Measurements from ENCODE around the gene FAM83G. TPM values are rescaled to one million over a fixed set of nuclear protein-coding genes. Genes with fewer than 3 reads are reported as not detected.

Gene FAM83G
- total RNA-seq, 2 donors from 2014 or later = 24.4 to 24.8 TPM

DNA sequence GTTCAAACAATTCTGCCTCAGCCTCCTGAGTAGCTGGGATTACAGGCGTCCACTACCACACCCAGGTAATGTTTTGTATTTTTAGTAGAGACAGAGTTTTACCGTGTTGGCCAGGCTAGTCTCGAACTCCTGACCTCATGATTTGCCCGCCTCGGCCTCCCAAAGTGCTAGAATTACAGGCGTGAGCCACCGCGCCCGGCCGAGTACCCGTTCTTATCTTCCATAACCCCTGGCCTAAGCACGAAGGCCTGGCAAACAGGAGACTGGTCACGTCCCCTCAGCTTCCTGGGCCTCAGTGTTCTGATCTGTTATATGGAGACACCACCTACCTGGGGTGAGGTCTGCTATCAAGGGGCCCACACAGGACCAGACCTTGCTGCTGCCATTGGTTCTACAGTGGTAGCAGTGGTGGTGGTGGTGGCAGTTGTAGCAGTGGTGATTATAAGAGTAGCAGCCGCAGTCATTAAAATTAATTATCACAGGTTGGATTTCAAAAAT is 51.3 kb downstream of the FAM83G start:
- H3K27ac ChIP-seq = no peak overlapping the region
- H3K4me3 ChIP-seq = no peak overlapping the region
- intact Hi-C loops (cut with DNase I) = loop anchor here (10.0 kb wide), 1 partner anchor 138 kb away; no protein-coding TSS in a partner anchor
- H3K9me3 ChIP-seq = no peaks in the 10 kb centered on the region
- DNase-seq = no peak
- TF ChIP-seq, protein P1, sequence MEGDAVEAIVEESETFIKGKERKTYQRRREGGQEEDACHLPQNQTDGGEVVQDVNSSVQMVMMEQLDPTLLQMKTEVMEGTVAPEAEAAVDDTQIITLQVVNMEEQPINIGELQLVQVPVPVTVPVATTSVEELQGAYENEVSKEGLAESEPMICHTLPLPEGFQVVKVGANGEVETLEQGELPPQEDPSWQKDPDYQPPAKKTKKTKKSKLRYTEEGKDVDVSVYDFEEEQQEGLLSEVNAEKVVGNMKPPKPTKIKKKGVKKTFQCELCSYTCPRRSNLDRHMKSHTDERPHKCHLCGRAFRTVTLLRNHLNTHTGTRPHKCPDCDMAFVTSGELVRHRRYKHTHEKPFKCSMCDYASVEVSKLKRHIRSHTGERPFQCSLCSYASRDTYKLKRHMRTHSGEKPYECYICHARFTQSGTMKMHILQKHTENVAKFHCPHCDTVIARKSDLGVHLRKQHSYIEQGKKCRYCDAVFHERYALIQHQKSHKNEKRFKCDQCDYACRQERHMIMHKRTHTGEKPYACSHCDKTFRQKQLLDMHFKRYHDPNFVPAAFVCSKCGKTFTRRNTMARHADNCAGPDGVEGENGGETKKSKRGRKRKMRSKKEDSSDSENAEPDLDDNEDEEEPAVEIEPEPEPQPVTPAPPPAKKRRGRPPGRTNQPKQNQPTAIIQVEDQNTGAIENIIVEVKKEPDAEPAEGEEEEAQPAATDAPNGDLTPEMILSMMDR (IDR thresholded peaks at IDR 0.05) = no peak
- no peaks in the 10 kb centered on the region for H3K4me1 ChIP-seq
- no peak overlapping the region for H3K9ac ChIP-seq (ENCODE audit: low read depth in 2 of 2, low read length in 2 of 2)
- H3K27me3 ChIP-seq = no peaks in the 10 kb centered on the region
- H3K36me3 ChIP-seq = no peaks in the 10 kb centered on the region

DNA sequence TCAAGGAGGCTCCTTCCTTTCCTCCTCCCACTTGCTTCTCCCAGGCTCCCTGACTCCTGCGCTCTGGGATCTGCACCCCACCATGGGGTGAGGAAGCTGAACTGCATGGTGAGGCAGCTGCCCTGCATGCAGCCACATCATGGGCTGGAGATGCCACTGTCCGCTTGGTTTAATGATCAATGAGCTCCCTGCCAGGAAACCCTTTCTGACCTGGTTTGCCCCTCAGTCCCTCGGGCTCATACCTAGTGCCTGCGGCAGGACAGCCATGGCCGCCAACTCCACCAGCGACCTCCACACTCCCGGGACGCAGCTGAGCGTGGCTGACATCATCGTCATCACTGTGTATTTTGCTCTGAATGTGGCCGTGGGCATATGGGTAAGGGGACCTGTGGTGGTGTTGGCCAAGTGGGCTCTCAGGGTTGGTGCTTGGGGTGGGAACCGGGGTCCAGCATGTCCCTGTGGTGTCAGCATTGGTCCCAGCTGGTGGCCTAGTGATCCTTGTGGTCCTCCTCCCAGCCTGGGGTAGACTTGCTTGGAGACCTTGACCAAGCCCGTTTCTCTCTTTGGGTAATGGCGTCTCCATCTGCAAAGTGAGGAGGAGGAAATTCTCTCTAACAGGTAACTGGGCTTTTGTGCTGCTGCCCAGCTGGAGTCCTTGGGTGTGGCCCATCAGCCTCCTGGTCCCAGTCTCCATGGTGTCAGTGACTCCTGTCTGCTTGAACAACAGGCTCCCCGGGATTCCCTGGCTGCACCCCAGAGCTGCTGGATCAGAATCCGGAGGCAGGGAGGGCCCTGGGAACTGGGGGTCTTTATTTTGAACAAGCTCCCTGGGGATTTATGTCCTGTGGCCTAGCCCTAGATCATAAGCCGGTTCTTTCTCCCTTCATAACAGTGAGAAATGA is 52.4 kb downstream of the FAM83G start, which contains the start of gene SLC5A10:
TSS of gene SLC5A10 (plus strand) at position 225 of the 902 bp plus-strand sequence. CDS start at position 266, 41 bp downstream.
- H3K27ac ChIP-seq = no peak within 1 kb of the TSS
- TF ChIP-seq, protein P1 (IDR thresholded peaks at IDR 0.05) = no peak

GRCh38 chr17:18950944-18951905 is 53.3 kb downstream of the FAM83G start:
- Histone ChIP-seq H3K4me1 (no peaks in the 10 kb centered on the region), H3K4me3 (no peak overlapping the region), H3K27ac (no peak overlapping the region), H3K27me3 (no peaks in the 10 kb centered on the region), H3K36me3 (no peaks in the 10 kb centered on the region), H3K9me3 (no peaks in the 10 kb centered on the region), H3K9ac (ENCODE audit: low read depth in 2 of 2, low read length in 2 of 2) (no peak overlapping the region)
- intact Hi-C loops (cut with DNase I) = loop anchor here (10.0 kb wide), 1 partner anchor 136 kb away; no protein-coding TSS in a partner anchor
- TF ChIP-seq, protein P1 (IDR thresholded peaks at IDR 0.05) = no peak
- no peak for DNase-seq

More for the DNA sequence above, 52.4 kb downstream of the FAM83G start, which contains the start of gene SLC5A10:
- H3K27me3 ChIP-seq = no peaks in the 10 kb centered on the region
- H3K9ac ChIP-seq (ENCODE audit: low read depth in 2 of 2, low read length in 2 of 2) = no peak within 1 kb of the TSS
- no peaks in the 10 kb centered on the region for H3K36me3 ChIP-seq
- H3K9me3 ChIP-seq = no peaks in the 10 kb centered on the region
- no peak for DNase-seq
- no peak within 1 kb of the TSS for H3K4me3 ChIP-seq
- intact Hi-C loops (cut with DNase I) = loop anchor here (10.0 kb wide), 1 partner anchor 137 kb away; no protein-coding TSS in a partner anchor
- no peaks in the 10 kb centered on the region for H3K4me1 ChIP-seq

DNA sequence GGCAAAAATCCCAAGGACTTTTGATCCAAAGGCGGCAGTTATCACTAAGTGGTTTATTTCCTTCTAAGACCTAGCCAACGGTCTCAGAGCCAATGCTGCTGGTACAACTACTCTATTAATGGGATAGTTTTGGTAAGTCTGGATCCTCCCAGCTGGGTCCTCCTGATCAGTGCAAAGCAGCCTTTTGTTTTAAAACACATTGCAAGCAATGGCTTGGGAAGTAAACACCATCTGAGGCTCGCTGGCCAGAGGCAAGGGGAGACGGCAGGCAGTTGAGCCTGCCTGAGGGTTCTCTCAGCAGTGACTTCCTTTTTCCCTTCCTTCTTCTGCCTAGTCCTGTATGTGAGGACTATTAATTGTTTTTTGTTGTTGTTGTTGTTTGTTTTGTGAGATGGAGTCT is 54.2 kb downstream of the FAM83G start:
- intact Hi-C loops (cut with DNase I) = loop anchor here (10.0 kb wide), 1 partner anchor 136 kb away; no protein-coding TSS in a partner anchor
- TF ChIP-seq, protein P1 (IDR thresholded peaks at IDR 0.05) = no peak
- Histone ChIP-seq H3K27ac (no peak overlapping the region), H3K4me1 (no peaks in the 10 kb centered on the region), H3K27me3 (no peaks in the 10 kb centered on the region), H3K4me3 (no peak overlapping the region), H3K9ac (ENCODE audit: low read depth in 2 of 2, low read length in 2 of 2) (no peak overlapping the region), H3K9me3 (no peaks in the 10 kb centered on the region), H3K36me3 (no peaks in the 10 kb centered on the region)
- DNase-seq = no peak

- H3K4me1 ChIP-seq = no peaks in the 10 kb centered on the region
- TF ChIP-seq, protein P1 (IDR thresholded peaks at IDR 0.05) = no peak
- H3K4me3 ChIP-seq = no peak overlapping the region
- no peaks in the 10 kb centered on the region for H3K36me3 ChIP-seq
- H3K27me3 ChIP-seq = no peaks in the 10 kb centered on the region
- no peak overlapping the region for H3K27ac ChIP-seq
- no peak for DNase-seq
- intact Hi-C loops (cut with DNase I) = no loop called here
- no peak overlapping the region for H3K9ac ChIP-seq (ENCODE audit: low read depth in 2 of 2, low read length in 2 of 2)
- no peaks in the 10 kb centered on the region for H3K9me3 ChIP-seq
Measured at GRCh38 chr17:18949566-18949965, 55.0 kb downstream of the FAM83G start.
